Stimulated activated memory B cell treated with anti-CD40 and anti-IgM and Interleukin-4, amounts not matched to agents 10 μg/mL and 1 μg/mL and 100 μg/mL, for 72 hours (primary cell): ENCODE measurements around the gene ERAP2.
A peak's percentile ranks its signal among the peaks of the same experiment; 100 is the strongest.
"Not testable (repeated sequence)": the region's sequence is repeated elsewhere in the genome, so short reads cannot be mapped to it uniquely, and the experiment has no call there.

ENCODE experiments used
- ATAC-seq: fragments of 150-1000 bp; cut with Tn5 transposase; 2 replicates; pipeline ENCODE4 v1.10.0; 2021
- H3K27ac Mint-ChIP-seq: one replicate; pipeline ENCODE4 v1.8.0; 2022; ENCODE audit warnings: mild to moderate bottlenecking, mixed read lengths
- H3K27me3 Mint-ChIP-seq: one replicate; pipeline ENCODE4 v1.8.0; 2022; ENCODE audit warnings: mixed read lengths
- H3K36me3 Mint-ChIP-seq: one replicate; pipeline ENCODE4 v1.8.0; 2022; ENCODE audit warnings: mixed read lengths
- H3K4me1 Mint-ChIP-seq: one replicate; pipeline ENCODE4 v1.8.0; 2022; ENCODE audit warnings: mixed read lengths
- H3K4me3 Mint-ChIP-seq: one replicate; pipeline ENCODE4 v1.8.0; 2022; ENCODE audit warnings: mild to moderate bottlenecking, moderate library complexity, mixed read lengths
- H3K9me3 Mint-ChIP-seq: one replicate; pipeline ENCODE4 v1.8.0; 2022; ENCODE audit warnings: mixed read lengths

ERAP2 gene

GRCh38 chr5:96876292-96876850 lies at the start of gene ERAP2:
Gene ERAP2 (plus strand): TSS chr5:96876500. CDS start chr5:96879686, 3,186 bp downstream.
- Mint-ChIP-seq H3K27me3 (no peaks in the 10 kb centered on the region), H3K4me3 (peak within 1 kb of the TSS; percentile 90), H3K4me1 (peaks cover 59% of the 10 kb centered on the region), H3K36me3 (peaks cover 13% of the 10 kb centered on the region), H3K9me3 (no peaks in the 10 kb centered on the region), H3K27ac (peak within 1 kb of the TSS; percentile 89)
- peak; percentile 69 for ATAC-seq

GRCh38 chr5:96829297-96829696 lies 47.0 kb upstream of the ERAP2 start:
- Mint-ChIP-seq H3K4me3 (no peak overlapping the region), H3K27me3 (no peaks in the 10 kb centered on the region), H3K4me1 (no peaks in the 10 kb centered on the region), H3K9me3 (no peaks in the 10 kb centered on the region), H3K27ac (no peak overlapping the region), H3K36me3 (no peaks in the 10 kb centered on the region)
- ATAC-seq, result no peak

GRCh38 chr5:96834016-96834415 lies 42.3 kb upstream of the ERAP2 start:
- no peak for ATAC-seq
- no peak overlapping the region for H3K27ac Mint-ChIP-seq
- H3K27me3 Mint-ChIP-seq, result peaks cover 10% of the 10 kb centered on the region
- no peaks in the 10 kb centered on the region for H3K9me3 Mint-ChIP-seq
- H3K4me3 Mint-ChIP-seq, result no peak overlapping the region
- no peaks in the 10 kb centered on the region for H3K36me3 Mint-ChIP-seq
- H3K4me1 Mint-ChIP-seq, result peaks cover 5% of the 10 kb centered on the region

GRCh38 chr5:96835791-96836191 lies 40.5 kb upstream of the ERAP2 start:
- Mint-ChIP-seq H3K4me3 (no peak overlapping the region), H3K4me1 (peaks cover 14% of the 10 kb centered on the region), H3K36me3 (no peaks in the 10 kb centered on the region), H3K9me3 (no peaks in the 10 kb centered on the region), H3K27ac (no peak overlapping the region), H3K27me3 (peaks cover 10% of the 10 kb centered on the region)
- no peak for ATAC-seq

GRCh38 chr5:96836817-96837216 lies 39.5 kb upstream of the ERAP2 start:
- Mint-ChIP-seq H3K4me1 (peaks cover 14% of the 10 kb centered on the region), H3K4me3 (no peak overlapping the region), H3K9me3 (no peaks in the 10 kb centered on the region), H3K27ac (no peak overlapping the region), H3K36me3 (no peaks in the 10 kb centered on the region), H3K27me3 (peaks cover 10% of the 10 kb centered on the region)
- no peak for ATAC-seq

- Mint-ChIP-seq H3K4me3 (no peak overlapping the region), H3K9me3 (no peaks in the 10 kb centered on the region)
Measured at GRCh38 chr5:96837303-96837702, 39.0 kb upstream of the ERAP2 start.

GRCh38 chr5:96838201-96839070 lies 37.9 kb upstream of the ERAP2 start:
- ATAC-seq, result no peak
- Mint-ChIP-seq H3K4me3 (no peak overlapping the region), H3K36me3 (no peaks in the 10 kb centered on the region), H3K27me3 (peaks cover 10% of the 10 kb centered on the region), H3K9me3 (no peaks in the 10 kb centered on the region), H3K27ac (no peak overlapping the region), H3K4me1 (peaks cover 14% of the 10 kb centered on the region)

More at GRCh38 chr5:96837303-96837702, 39.0 kb upstream of the ERAP2 start:
- peaks cover 14% of the 10 kb centered on the region for H3K4me1 Mint-ChIP-seq
- H3K27me3 Mint-ChIP-seq, result peaks cover 10% of the 10 kb centered on the region
- ATAC-seq, result no peak
- H3K36me3 Mint-ChIP-seq, result no peaks in the 10 kb centered on the region
- H3K27ac Mint-ChIP-seq, result no peak overlapping the region

- Mint-ChIP-seq H3K9me3 (no peaks in the 10 kb centered on the region), H3K27me3 (peaks cover 10% of the 10 kb centered on the region), H3K27ac (no peak overlapping the region), H3K4me3 (no peak overlapping the region), H3K4me1 (peaks cover 14% of the 10 kb centered on the region), H3K36me3 (no peaks in the 10 kb centered on the region)
- ATAC-seq, result no peak
Measured at GRCh38 chr5:96839071-96839592, 37.2 kb upstream of the ERAP2 start.

GRCh38 chr5:96841931-96842330 lies 34.4 kb upstream of the ERAP2 start:
- not testable (repeated sequence) for H3K9me3 Mint-ChIP-seq, H3K36me3 Mint-ChIP-seq, ATAC-seq, H3K4me3 Mint-ChIP-seq, H3K27ac Mint-ChIP-seq
- H3K4me1 Mint-ChIP-seq, result peaks cover 14% of the 10 kb centered on the region
- H3K27me3 Mint-ChIP-seq, result peaks cover 12% of the 10 kb centered on the region

GRCh38 chr5:96843140-96843539 lies 33.2 kb upstream of the ERAP2 start:
- H3K27me3 Mint-ChIP-seq, result peaks cover 16% of the 10 kb centered on the region
- H3K9me3 Mint-ChIP-seq, result no peaks in the 10 kb centered on the region
- no peak for ATAC-seq
- no peaks in the 10 kb centered on the region for H3K36me3 Mint-ChIP-seq
- no peak overlapping the region for H3K4me3 Mint-ChIP-seq
- H3K4me1 Mint-ChIP-seq, result peaks cover 9% of the 10 kb centered on the region
- no peak overlapping the region for H3K27ac Mint-ChIP-seq

GRCh38 chr5:96844481-96844990 lies 31.8 kb upstream of the ERAP2 start:
- Mint-ChIP-seq H3K4me1 (peaks cover 9% of the 10 kb centered on the region), H3K27ac (no peak overlapping the region), H3K4me3 (no peak overlapping the region), H3K36me3 (no peaks in the 10 kb centered on the region), H3K27me3 (peaks cover 21% of the 10 kb centered on the region), H3K9me3 (peaks cover 3% of the 10 kb centered on the region)
- no peak for ATAC-seq

GRCh38 chr5:96851312-96852062 lies 24.8 kb upstream of the ERAP2 start:
- peaks cover 24% of the 10 kb centered on the region for H3K27me3 Mint-ChIP-seq
- no peak overlapping the region for H3K27ac Mint-ChIP-seq
- no peaks in the 10 kb centered on the region for H3K4me1 Mint-ChIP-seq
- no peak overlapping the region for H3K4me3 Mint-ChIP-seq
- ATAC-seq, result no peak
- peaks cover 3% of the 10 kb centered on the region for H3K9me3 Mint-ChIP-seq
- H3K36me3 Mint-ChIP-seq, result no peaks in the 10 kb centered on the region

- no peak for ATAC-seq
- H3K4me1 Mint-ChIP-seq, result no peaks in the 10 kb centered on the region
- H3K36me3 Mint-ChIP-seq, result no peaks in the 10 kb centered on the region
- peaks cover 3% of the 10 kb centered on the region for H3K9me3 Mint-ChIP-seq
- H3K27me3 Mint-ChIP-seq, result peaks cover 14% of the 10 kb centered on the region
- no peak overlapping the region for H3K4me3 Mint-ChIP-seq
- H3K27ac Mint-ChIP-seq, result no peak overlapping the region
Measured at GRCh38 chr5:96852759-96853158, 23.5 kb upstream of the ERAP2 start.

GRCh38 chr5:96854067-96854466 lies 22.2 kb upstream of the ERAP2 start:
- no peak for ATAC-seq
- Mint-ChIP-seq H3K9me3 (peaks cover 3% of the 10 kb centered on the region), H3K4me3 (no peak overlapping the region), H3K27me3 (peaks cover 8% of the 10 kb centered on the region), H3K4me1 (no peaks in the 10 kb centered on the region), H3K27ac (no peak overlapping the region), H3K36me3 (no peaks in the 10 kb centered on the region)
